Measurements from ENCODE around the gene SMAD3. TPM values are rescaled to one million over a fixed set of nuclear protein-coding genes. Genes with fewer than 3 reads are reported as not detected.

The SMAD3 gene
- total and polyA plus RNA-seq, 2 of the 8 experiments (the other 6 are each of a cell fraction or from before 2014, with no cell fraction given) = 10.1 to 12.4 TPM

DNA sequence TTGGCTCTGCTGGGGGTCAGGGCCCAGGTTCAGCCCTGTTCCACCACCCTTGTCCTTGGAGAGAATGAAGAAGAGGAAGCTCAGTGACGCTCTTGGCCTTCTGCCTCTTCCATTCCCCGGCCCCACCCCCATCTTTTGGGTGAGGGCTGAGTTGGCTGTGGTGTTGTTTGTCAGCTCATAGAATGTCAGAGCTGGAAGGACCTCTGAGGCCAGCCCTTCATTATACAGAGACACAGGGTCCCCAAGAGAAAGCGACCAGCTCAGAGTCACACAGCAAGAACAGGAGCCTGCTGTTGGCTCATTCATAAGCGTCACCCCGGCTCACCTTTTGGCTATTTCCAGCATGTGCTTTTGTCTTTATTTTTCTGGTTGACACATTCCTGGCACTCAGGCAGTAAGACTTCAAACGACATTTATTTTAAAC, 120.8 kb downstream of the SMAD3 start (continued):
- TF ChIP-seq, protein P1, sequence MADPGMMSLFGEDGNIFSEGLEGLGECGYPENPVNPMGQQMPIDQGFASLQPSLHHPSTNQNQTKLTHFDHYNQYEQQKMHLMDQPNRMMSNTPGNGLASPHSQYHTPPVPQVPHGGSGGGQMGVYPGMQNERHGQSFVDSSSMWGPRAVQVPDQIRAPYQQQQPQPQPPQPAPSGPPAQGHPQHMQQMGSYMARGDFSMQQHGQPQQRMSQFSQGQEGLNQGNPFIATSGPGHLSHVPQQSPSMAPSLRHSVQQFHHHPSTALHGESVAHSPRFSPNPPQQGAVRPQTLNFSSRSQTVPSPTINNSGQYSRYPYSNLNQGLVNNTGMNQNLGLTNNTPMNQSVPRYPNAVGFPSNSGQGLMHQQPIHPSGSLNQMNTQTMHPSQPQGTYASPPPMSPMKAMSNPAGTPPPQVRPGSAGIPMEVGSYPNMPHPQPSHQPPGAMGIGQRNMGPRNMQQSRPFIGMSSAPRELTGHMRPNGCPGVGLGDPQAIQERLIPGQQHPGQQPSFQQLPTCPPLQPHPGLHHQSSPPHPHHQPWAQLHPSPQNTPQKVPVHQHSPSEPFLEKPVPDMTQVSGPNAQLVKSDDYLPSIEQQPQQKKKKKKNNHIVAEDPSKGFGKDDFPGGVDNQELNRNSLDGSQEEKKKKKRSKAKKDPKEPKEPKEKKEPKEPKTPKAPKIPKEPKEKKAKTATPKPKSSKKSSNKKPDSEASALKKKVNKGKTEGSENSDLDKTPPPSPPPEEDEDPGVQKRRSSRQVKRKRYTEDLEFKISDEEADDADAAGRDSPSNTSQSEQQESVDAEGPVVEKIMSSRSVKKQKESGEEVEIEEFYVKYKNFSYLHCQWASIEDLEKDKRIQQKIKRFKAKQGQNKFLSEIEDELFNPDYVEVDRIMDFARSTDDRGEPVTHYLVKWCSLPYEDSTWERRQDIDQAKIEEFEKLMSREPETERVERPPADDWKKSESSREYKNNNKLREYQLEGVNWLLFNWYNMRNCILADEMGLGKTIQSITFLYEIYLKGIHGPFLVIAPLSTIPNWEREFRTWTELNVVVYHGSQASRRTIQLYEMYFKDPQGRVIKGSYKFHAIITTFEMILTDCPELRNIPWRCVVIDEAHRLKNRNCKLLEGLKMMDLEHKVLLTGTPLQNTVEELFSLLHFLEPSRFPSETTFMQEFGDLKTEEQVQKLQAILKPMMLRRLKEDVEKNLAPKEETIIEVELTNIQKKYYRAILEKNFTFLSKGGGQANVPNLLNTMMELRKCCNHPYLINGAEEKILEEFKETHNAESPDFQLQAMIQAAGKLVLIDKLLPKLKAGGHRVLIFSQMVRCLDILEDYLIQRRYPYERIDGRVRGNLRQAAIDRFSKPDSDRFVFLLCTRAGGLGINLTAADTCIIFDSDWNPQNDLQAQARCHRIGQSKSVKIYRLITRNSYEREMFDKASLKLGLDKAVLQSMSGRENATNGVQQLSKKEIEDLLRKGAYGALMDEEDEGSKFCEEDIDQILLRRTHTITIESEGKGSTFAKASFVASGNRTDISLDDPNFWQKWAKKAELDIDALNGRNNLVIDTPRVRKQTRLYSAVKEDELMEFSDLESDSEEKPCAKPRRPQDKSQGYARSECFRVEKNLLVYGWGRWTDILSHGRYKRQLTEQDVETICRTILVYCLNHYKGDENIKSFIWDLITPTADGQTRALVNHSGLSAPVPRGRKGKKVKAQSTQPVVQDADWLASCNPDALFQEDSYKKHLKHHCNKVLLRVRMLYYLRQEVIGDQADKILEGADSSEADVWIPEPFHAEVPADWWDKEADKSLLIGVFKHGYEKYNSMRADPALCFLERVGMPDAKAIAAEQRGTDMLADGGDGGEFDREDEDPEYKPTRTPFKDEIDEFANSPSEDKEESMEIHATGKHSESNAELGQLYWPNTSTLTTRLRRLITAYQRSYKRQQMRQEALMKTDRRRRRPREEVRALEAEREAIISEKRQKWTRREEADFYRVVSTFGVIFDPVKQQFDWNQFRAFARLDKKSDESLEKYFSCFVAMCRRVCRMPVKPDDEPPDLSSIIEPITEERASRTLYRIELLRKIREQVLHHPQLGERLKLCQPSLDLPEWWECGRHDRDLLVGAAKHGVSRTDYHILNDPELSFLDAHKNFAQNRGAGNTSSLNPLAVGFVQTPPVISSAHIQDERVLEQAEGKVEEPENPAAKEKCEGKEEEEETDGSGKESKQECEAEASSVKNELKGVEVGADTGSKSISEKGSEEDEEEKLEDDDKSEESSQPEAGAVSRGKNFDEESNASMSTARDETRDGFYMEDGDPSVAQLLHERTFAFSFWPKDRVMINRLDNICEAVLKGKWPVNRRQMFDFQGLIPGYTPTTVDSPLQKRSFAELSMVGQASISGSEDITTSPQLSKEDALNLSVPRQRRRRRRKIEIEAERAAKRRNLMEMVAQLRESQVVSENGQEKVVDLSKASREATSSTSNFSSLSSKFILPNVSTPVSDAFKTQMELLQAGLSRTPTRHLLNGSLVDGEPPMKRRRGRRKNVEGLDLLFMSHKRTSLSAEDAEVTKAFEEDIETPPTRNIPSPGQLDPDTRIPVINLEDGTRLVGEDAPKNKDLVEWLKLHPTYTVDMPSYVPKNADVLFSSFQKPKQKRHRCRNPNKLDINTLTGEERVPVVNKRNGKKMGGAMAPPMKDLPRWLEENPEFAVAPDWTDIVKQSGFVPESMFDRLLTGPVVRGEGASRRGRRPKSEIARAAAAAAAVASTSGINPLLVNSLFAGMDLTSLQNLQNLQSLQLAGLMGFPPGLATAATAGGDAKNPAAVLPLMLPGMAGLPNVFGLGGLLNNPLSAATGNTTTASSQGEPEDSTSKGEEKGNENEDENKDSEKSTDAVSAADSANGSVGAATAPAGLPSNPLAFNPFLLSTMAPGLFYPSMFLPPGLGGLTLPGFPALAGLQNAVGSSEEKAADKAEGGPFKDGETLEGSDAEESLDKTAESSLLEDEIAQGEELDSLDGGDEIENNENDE (IDR thresholded peaks at IDR 0.05; ENCODE audit: insufficient replicate concordance, low read length) = no peak
- TF ChIP-seq ASH2L (IDR thresholded peaks at IDR 0.05; ENCODE audit: low read length) = no peak
- no peak for TF ChIP-seq TEAD4 (IDR thresholded peaks at IDR 0.05; ENCODE audit: low read depth, low read length)

All from H1 (cell line).